Fibroblast of pulmonary artery (primary cell): ENCODE results near the gene HOXB7.

Experiments used
- DNase-seq: peaks from one replicate; pipeline ENCODE4 v3.0.0-alpha.2; 2010; ENCODE audit warnings: low read depth
- H3K4me3 ChIP-seq: replicated peaks from 2 replicates; pipeline ENCODE4 v1.5.1; 2011; ENCODE audit warnings: low read depth, mild to moderate bottlenecking, control low read depth, low read length, moderate library complexity
- TF ChIP-seq, protein P1 (sequence below): IDR thresholded peaks from 2 replicates; pipeline ENCODE4 v1.5.1; 2011; ENCODE audit warnings: mild to moderate bottlenecking, control low read depth, low read length, inconsistent platforms; ENCODE audit errors: missing control alignments

HOXB7 gene

DNA sequence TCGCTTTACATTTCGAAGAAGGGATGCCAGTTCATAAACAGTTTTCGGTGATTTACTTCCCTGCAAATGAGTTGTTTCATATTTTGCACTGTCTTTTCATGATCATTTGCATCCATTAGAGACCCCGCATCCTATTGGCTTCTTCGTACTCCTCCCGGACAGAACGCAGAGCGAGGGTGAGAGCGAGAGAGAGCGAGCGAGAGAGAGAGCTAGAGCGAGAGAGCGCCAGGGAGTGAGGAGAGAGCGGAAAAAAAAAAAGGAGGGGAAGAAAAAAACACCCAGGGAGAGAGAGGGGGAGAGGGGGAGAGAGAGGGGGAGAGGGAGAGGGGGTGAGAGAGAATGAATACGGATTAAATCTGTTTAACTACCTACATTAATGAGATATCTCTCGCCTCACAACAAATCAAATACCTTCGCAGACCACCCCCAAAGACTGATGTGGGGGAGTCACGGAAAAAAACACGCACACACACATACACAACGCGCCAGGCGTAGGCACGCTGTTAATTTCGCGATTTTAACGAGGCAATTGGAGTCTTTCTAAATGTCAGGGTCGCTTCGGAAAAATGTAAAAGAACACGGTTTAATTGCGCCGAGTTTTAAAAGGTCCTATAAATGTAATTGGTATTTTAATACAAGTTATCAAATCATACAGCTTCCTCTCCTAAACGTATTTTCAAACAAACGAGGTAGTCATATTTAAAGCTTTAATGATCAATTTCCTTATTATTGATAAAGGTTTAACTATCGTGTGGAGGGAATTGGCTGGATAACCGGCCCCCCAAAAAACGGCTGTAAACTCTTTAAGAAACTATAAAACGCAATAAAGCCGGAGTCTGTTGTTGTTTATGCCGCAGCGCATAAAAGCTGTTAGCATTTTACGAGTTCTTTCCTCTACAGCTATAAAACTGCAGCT lies 4.5 kb upstream of the HOXB7 start, which contains the start of gene HOXB8:
Gene HOXB8, minus strand, starts transcription at position 246 of the 916 bp plus-strand sequence. CDS start 588 bp downstream, outside the sequence.
- H3K4me3 ChIP-seq, result no peak within 1 kb of the TSS
- DNase-seq, result no peak
- TF ChIP-seq, protein P1, sequence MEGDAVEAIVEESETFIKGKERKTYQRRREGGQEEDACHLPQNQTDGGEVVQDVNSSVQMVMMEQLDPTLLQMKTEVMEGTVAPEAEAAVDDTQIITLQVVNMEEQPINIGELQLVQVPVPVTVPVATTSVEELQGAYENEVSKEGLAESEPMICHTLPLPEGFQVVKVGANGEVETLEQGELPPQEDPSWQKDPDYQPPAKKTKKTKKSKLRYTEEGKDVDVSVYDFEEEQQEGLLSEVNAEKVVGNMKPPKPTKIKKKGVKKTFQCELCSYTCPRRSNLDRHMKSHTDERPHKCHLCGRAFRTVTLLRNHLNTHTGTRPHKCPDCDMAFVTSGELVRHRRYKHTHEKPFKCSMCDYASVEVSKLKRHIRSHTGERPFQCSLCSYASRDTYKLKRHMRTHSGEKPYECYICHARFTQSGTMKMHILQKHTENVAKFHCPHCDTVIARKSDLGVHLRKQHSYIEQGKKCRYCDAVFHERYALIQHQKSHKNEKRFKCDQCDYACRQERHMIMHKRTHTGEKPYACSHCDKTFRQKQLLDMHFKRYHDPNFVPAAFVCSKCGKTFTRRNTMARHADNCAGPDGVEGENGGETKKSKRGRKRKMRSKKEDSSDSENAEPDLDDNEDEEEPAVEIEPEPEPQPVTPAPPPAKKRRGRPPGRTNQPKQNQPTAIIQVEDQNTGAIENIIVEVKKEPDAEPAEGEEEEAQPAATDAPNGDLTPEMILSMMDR, result no peak

DNA sequence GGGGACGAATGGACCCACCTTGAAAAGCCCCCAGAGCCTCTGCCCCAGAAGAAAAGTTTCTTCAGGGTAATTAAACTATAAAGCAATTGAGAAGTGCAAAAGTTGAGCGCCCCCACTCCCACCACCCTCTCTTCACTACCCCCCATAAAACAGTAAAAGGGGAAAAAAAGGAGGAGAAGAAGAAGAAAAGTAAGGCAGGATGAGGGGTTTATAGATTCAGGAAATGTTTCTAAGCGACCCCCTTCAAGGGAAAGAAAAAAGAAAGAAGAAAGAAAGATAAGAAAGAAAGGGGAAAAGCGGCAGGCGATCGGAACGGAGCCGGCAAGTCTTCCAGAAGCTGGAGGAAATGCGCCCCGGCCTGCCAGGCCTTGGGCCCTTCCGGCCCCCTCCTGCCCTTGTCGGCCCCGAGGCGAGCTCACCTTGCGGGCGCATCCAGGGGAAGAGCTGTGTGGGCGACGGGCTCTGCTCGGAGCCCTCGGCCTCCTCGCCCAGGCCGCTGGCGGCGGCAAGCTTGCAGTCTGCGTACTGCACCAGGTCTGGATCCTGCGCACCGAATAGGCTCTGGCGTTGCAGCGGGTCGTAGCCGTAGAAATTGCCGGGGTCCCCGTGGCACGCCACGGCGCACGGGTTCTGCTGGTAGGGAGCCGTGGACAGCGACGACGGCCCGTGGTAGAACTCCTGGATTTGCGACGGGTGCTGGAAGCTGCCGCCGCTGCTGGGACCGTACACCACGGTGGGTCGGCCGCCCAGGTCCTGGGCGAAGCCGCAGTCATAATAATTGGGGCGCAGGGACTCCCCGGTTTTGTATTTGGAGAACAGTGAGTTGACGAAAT lies 3.3 kb upstream of the HOXB7 start:
- no peak for DNase-seq
- TF ChIP-seq, protein P1, result no peak
- H3K4me3 ChIP-seq, result no peak overlapping the region

DNA sequence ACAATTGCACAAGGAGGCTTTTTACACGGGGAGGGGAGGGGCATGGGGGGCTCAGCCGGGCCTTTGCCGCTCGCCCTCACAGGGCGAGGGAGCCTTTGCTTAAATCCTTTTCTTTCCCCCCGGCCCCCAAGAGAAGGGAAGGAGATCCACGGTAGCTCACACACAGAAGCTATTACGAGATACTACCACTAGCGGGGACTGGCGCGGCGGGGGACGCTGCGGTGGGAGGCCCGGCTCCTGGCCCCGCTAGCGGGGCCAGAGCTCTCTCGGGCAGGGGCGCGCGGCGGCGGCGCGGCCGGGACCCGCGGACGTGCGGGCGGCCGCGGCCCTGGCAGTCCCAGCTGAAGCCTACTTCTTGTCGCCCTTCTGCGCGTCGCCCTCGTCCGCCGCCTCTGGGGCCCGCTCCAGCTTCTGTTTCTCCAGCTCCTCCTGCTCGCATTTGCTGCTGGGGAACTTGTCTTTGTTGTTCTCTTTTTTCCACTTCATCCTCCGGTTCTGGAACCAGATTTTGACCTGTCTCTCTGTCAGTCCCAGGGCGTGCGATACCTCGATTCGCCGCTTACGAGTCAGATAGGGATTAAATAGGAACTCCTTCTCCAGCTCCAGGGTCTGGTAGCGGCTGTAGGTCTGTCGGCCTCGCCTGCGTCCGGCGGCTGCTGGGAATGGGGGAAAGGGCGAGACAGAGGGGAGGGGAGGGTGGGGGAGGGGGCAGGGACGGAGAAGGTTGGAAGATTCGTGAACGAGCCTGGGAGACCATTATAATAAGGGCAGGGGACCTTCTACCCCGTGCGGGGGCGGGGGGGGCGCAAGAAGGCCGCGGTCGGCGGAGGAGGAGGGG lies 2.3 kb upstream of the HOXB7 start:
- DNase-seq, result peak; percentile 25
- TF ChIP-seq, protein P1, result peak; percentile 8
- H3K4me3 ChIP-seq, result no peak overlapping the region

DNA sequence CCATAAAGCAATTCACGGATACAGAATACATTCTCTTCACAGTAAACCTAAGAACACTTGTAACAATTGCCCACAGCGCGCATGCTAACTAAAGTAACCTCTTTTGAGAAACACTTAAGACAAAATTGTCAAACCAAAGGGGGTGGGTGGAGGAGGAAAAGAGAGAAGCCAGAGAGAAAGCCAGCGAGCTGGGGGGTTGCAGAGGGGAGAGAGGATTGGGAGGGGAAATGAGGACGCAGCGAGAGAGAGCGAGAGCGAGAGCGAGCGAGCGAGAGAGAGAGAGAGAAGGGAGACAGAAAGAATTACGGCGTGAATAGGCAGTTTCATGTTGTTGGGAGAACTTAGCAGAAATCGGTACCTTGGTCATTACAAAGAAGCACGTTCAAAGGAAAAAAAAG lies 1.6 kb upstream of the HOXB7 start:
- no peak for DNase-seq
- no peak overlapping the region for H3K4me3 ChIP-seq
- TF ChIP-seq, protein P1, result no peak

DNA sequence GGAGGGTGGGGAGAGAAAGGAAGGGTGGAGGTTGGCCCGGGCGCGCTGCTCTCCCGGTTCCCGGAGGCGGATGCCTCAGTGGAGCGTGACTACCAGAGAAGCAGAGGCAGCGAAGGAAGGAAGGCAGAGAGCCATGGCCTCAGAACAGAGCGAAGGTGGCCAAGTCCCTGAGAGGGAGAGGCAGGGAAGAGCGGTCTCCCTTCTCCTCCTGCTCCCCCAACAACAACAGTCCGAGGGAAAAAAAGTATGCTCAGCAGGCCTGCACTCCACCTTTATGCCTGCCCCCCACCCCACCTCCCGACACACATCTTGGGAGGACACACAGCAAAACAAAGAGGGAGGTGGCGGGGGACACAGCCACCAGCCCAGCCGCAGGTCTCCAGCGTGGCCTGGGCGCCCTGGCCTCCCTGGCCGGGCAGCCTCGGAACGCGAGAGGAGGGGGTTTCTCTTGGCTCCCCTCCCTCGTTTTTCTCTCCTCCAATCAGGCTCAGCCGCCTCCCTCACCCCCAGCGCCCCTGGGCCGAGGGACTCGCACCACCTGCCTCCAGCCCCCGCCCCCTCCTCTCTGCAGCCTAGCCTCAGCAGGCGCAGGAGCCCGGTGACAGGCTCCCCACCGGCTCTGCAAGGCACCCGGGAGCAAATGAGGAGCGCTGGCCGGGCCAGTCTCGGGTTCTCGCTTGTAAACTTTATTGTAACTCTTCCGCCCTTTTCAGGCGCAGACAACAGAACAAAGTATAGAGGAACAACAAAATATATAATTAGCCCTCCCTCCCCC lies 1.1 kb upstream of the HOXB7 start:
- H3K4me3 ChIP-seq, result no peak overlapping the region
- TF ChIP-seq, protein P1, result no peak
- DNase-seq, result no peak

DNA sequence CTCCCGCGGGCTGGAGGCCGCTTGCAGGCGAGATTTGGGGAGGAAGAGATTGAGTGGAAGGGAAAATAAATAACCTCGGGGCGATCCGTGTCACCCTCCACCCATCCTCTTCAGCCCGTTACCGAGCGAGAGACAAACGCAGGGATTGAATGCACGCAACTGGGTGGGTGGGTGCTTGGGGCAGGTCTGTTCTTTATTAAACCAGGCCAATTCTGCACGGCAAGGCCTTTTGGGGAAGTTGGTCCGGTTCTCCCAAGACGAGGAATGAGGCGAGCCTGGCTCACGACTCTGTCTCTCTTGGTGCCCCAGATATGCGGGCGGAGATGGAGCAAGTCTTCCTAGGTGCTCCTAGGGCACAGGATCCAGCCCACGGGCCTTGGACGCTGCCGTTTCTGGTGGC lies 396 bp upstream of the HOXB7 start:
- no peak for DNase-seq
- H3K4me3 ChIP-seq, result peak overlapping the region; percentile 41
- TF ChIP-seq, protein P1, result no peak
